ENCODE measurements around the gene RNU4-1. TPM values are rescaled to one million over a fixed set of nuclear protein-coding genes. Genes with fewer than 3 reads are reported as not detected.

The RNU4-1 gene
- total and polyA plus RNA-seq, 10 of the 15 experiments (the other 5 are each of a cell fraction or from before 2014, with no cell fraction given): under 0.01 to 15,332 (median 7.1) TPM; not detected in 3

- TF ChIP-seq TCF3 (IDR thresholded peaks at IDR 0.05; ENCODE audit: borderline replicate concordance, insufficient read depth, low read depth, low read length): no peak
- TF ChIP-seq FOS (IDR thresholded peaks at IDR 0.05; ENCODE audit: borderline replicate concordance, extremely low read depth, insufficient read length): peak; percentile 54
- no peak for TF ChIP-seq NR2F1 (conservative IDR thresholded peaks at IDR 0.05)
- no peak for TF ChIP-seq ZNF622 (IDR thresholded peaks at IDR 0.05)
- TF ChIP-seq TBL1XR1 (IDR thresholded peaks at IDR 0.05; ENCODE audit: low read depth, low read length): no peak; the same call in 1 of the 2 replicates
- TF ChIP-seq TARDBP (IDR thresholded peaks at IDR 0.05; ENCODE audit: borderline replicate concordance): no peak
- TF ChIP-seq MYB (IDR thresholded peaks at IDR 0.05; ENCODE audit: borderline replicate concordance, low read depth, low read length): no peak
- no peak; the same call in 1 of the 2 replicates for TF ChIP-seq NFYA (IDR thresholded peaks at IDR 0.05; ENCODE audit: borderline replicate concordance, low read depth, low read length)
- no peak for TF ChIP-seq SUPT20H (IDR thresholded peaks at IDR 0.05; ENCODE audit: borderline replicate concordance, control insufficient read depth, low read depth, low read length)
- no peak for TF ChIP-seq YY1 (IDR thresholded peaks at IDR 0.05; ENCODE audit: low read depth, low read length)
- peak; percentile 91 for TF ChIP-seq KLF5 (IDR thresholded peaks at IDR 0.05; ENCODE audit: partially characterized antibody)
- no peak for TF ChIP-seq BCL11A (IDR thresholded peaks at IDR 0.05; ENCODE audit: low read depth, low read length)
- no peak for TF ChIP-seq E2F8 (IDR thresholded peaks at IDR 0.05; ENCODE audit: low read depth, partially characterized antibody)
- peak; percentile 91 for TF ChIP-seq ZBTB4 (CRISPR knock-in tag; IDR thresholded peaks at IDR 0.05)
- no peak for TF ChIP-seq BMI1 (IDR thresholded peaks at IDR 0.05; ENCODE audit: borderline replicate concordance)
- no peak for TF ChIP-seq HSF1 (IDR thresholded peaks at IDR 0.05; ENCODE audit: low read depth, low read length)
- TF ChIP-seq LARP7 (IDR thresholded peaks at IDR 0.05): peak; percentile 62; the same call in 1 of the 2 replicates
- peak; percentile 87 for TF ChIP-seq RELA (IDR thresholded peaks at IDR 0.05; ENCODE audit: borderline replicate concordance, partially characterized antibody)
- TF ChIP-seq RAD51 (IDR thresholded peaks at IDR 0.05): peak; percentile 100
- peak; percentile 60 for TF ChIP-seq RELB (IDR thresholded peaks at IDR 0.05; ENCODE audit: low read depth)
- TF ChIP-seq CHD4 (IDR thresholded peaks at IDR 0.05): no peak
Measured at GRCh38 chr12:120317224-120318105, 24.4 kb upstream of the RNU4-1 start (continued).

Data from GM12878 (cell line).